NB4 (cell line): ENCODE data around the gene RDH5.

Experiments used
- DNase-seq: peaks from one replicate; pipeline ENCODE4 v3.0.0; 2010; ENCODE audit warnings: low read depth
- H3K4me3 ChIP-seq: one replicate; pipeline ENCODE4 v1.5.1; 2011; ENCODE audit warnings: mild to moderate bottlenecking, low read depth, low read length, moderate library complexity
- MAX ChIP-seq: IDR thresholded peaks from 2 replicates; pipeline ENCODE4 v1.6.1; 2011; ENCODE audit warnings: low read depth, low read length
- MYC ChIP-seq: IDR thresholded peaks from 2 replicates; pipeline ENCODE4 v1.6.1; 2011; ENCODE audit warnings: low read depth, low read length
- POLR2A ChIP-seq: IDR thresholded peaks from 2 replicates; pipeline ENCODE4 v1.6.1; 2011; ENCODE audit warnings: mild to moderate bottlenecking; ENCODE audit not compliant: insufficient read length; ENCODE audit errors: extremely low read depth
- TF ChIP-seq, protein P1 (sequence below): IDR thresholded peaks from one replicate; pipeline ENCODE4 v1.5.1; 2012; ENCODE audit warnings: low read depth, low read length

Gene RDH5

GRCh38 chr12:55686366-55687010 lies 33.7 kb upstream of the RDH5 start:
- DNase-seq: no peak
- TF ChIP-seq POLR2A (no peak), MYC (no peak), MAX (no peak)
- TF ChIP-seq, protein P1, sequence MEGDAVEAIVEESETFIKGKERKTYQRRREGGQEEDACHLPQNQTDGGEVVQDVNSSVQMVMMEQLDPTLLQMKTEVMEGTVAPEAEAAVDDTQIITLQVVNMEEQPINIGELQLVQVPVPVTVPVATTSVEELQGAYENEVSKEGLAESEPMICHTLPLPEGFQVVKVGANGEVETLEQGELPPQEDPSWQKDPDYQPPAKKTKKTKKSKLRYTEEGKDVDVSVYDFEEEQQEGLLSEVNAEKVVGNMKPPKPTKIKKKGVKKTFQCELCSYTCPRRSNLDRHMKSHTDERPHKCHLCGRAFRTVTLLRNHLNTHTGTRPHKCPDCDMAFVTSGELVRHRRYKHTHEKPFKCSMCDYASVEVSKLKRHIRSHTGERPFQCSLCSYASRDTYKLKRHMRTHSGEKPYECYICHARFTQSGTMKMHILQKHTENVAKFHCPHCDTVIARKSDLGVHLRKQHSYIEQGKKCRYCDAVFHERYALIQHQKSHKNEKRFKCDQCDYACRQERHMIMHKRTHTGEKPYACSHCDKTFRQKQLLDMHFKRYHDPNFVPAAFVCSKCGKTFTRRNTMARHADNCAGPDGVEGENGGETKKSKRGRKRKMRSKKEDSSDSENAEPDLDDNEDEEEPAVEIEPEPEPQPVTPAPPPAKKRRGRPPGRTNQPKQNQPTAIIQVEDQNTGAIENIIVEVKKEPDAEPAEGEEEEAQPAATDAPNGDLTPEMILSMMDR: no peak
- H3K4me3 ChIP-seq: no peak overlapping the region

DNA sequence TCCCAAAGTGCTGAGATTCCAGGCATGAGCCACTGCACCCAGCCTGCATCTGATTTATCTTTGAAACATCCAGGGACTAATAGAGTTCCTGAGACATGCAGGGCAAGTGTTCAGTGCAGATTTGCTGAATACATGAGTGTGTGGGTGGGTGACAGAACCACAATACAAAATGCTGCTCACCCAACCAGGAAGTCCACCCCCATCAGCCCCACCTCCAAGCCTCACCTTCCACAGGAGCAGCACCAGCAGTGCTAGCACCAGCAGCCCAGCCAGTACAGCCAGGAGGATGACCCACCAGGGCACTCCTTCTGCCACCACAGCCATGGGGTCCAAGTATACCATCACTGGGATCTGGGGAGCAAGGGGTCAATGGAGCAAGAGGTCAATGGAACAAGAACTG lies 32.4 kb upstream of the RDH5 start:
- TF ChIP-seq POLR2A (no peak), MYC (no peak), MAX (no peak)
- TF ChIP-seq, protein P1: no peak
- DNase-seq: no peak
- no peak overlapping the region for H3K4me3 ChIP-seq

- no peak overlapping the region for H3K4me3 ChIP-seq
- no peak for TF ChIP-seq MYC
- TF ChIP-seq, protein P1: no peak
- no peak for TF ChIP-seq POLR2A
- TF ChIP-seq MAX: no peak
- DNase-seq: no peak
These were observed 31.2 kb upstream of the RDH5 start for GRCh38 chr12:55688716-55689655.

- TF ChIP-seq POLR2A (no peak), MAX (no peak)
- TF ChIP-seq, protein P1: no peak
- DNase-seq: no peak
- H3K4me3 ChIP-seq: no peak overlapping the region
These were observed 27.4 kb upstream of the RDH5 start for GRCh38 chr12:55692631-55693322.

- TF ChIP-seq MAX (no peak), POLR2A (no peak), MYC (no peak)
- TF ChIP-seq, protein P1: no peak
- no peak for DNase-seq
These were observed 26.6 kb upstream of the RDH5 start for GRCh38 chr12:55693323-55694187.

More at GRCh38 chr12:55693323-55694187, 26.6 kb upstream of the RDH5 start:
- H3K4me3 ChIP-seq: no peak overlapping the region
